Diencephalon (tissue), 1 donor: ENCODE data around the gene ODC1. TPM values are rescaled to one million over a fixed set of nuclear protein-coding genes. Genes with fewer than 3 reads are reported as not detected.

ENCODE experiments used
- small RNA-seq: library from RNA; depleted of rRNA; stranded (forward); fragments of <200 nt; gene quantifications from one replicate; pipeline ENCODE3, GENCODE V24; 2014
- total RNA-seq: library from RNA; depleted of rRNA; stranded (reverse); fragments of >200 nt; gene quantifications from one replicate; pipeline ENCODE4 v1.2.3, GENCODE V29; 2014

Gene ODC1
- 118 TPM for total RNA-seq

GRCh38 chr2:10447895-10448575 lies at the start of gene ODC1:
TSS of gene ODC1 (minus strand) at chr2:10448327. CDS start at chr2:10445032, 3,295 bp downstream.

Small RNA genes within 50 kb of the gene (small RNA-seq; reads per million reads assigned to genes)
- 7.2 reads per million, percentile 93 among the genes with 10 or more reads in this experiment for gene SNORA80B

Other genes with a start within 250 kb of the ODC1 start
- 42.4 TPM for gene HPCAL1, start 145.4 kb downstream of the ODC1 start, total RNA-seq
- 61.4 TPM for gene NOL10, start 241.6 kb upstream of the ODC1 start, total RNA-seq